ENCODE results near the gene TMEM119.
"Not testable (repeated sequence)": the region's sequence is repeated elsewhere in the genome, so short reads cannot be mapped to it uniquely, and the experiment has no call there.

Gene TMEM119

DNA sequence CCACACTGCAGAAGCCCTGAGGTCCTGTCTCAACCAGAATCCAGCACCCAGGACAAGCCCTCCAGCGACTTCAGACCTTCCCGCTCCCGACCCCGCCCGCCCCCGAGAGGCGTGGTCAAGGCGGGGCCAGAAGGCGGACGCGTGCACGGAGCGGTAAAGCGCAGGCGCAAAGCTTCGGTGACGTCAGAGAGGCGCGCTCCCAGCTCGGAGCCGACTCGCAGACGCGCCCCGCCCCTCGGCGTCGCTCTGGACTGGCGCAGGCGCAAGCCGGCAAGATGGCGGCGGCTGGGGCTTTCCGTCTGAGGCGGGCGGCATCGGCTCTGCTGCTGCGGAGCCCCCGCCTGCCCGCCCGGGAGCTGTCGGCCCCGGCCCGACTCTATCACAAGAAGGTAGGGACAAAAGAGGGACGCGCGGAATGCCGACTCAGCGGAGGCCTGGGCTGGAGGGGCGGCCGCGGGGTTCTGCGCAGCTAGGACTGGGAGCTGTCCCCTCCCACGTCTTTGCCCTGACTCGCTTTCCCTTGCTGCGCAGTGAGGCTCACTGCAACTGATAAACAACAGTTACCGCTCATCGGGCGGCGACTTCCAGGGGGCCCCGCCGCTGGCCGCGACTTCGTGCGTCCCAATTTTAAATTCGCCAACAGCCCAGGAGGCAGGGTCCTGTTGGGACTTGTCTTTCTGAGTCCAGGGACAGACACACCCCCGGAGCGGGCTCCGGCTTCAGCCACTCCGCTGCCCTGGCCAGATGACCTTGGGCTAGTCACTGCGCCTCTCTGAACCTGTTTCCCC is 35.3 kb downstream of the TMEM119 start, which contains the start of gene ISCU:
Gene ISCU (plus strand): TSS at position 249 of the 788 bp plus-strand sequence. CDS start 27 bp downstream, at position 276.
- peak; percentile 98 for DNase-seq

DNA sequence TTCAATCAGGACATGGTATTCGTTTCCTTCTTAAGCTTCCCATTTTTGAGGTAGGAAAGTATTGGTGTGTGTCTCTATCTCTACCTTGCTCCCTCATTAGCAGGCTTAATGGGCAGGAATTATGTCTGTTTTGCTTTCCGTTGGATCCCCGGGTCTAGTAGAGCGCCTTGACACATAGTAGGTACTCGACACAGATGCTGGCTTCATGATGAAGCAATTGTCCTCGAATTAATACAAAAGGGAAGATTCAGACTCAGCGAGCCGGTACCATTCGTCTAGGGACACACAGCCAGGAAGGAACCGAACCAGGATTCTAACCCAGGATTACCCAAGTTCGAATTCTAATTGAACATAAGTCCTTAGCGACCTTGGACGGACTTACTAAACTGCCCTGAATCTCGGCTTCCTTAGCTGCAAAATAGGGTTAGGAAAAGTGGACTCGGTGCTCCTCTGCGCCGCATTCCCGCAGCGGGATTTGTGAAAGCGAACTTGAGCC is 36.0 kb downstream of the TMEM119 start:
- DNase-seq: peak; percentile 51

DNA sequence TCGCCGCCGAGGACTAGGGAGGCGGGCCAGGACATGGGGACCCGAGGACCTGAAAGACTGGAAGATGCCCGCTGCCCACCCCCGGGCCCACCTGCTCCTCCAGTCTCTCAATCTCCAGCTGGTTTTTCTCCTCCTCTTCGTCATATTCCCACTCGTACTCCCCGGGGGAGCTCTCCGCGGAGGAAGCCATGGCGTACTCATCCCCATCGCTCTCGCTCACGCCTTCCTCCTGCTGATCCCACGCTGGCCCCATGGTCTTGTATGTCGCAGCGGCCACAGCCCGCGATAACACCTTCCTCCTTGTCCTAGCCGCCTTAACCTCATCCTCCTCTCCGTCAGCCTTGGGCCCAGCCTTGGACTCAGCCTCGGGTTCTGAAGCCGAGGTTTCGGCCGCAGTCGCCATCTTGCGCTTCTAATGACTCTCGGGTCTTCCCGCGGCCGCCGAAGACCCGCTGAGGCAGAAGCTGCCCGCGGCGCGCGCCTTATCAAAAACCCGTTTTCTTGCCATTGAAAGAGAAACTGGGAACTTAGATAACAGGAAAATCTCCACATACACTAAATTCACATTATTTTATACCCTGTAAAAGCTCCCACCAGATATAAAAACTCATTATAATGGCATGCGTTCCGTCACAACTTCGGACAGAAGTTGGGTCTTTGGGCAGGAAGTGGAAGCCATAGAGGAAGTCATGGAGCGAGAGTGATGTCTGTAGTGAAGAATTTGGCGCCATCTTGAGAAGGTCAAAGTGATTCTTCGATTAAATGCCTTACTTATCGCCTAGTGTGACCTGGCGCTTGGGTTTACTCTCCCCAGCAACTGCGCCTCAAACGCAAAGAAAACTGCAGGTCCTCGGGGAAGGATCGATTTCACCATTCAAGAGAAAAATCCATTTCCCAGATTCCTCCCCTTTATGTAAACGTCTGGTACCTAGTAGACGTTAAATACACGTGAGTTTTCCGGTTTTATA is 36.8 kb downstream of the TMEM119 start, which contains the start of gene SART3:
Gene SART3 (minus strand): TSS at position 422 of the 968 bp plus-strand sequence. CDS start 19 bp downstream, at position 403.
- peak; percentile 91 for DNase-seq

DNA sequence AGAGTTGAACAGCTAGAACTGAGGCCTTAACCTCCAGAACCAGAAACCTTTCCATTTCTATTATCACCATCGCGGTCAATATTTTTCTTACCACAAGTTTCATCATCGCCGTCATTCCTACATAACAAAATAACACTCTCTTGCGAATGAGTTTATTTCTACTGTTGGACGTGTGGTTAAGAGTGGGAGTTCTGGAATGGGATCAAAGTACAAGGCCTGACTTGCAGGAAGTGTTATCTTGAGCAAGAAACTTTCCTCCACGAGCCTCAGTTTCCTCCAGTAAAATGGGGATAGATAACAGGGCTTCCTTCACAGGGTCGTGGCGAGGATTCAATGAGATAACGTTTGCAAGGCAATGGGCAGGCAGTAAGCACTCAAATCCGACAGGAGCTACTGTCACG is 37.6 kb downstream of the TMEM119 start:
- DNase-seq: no peak

DNA sequence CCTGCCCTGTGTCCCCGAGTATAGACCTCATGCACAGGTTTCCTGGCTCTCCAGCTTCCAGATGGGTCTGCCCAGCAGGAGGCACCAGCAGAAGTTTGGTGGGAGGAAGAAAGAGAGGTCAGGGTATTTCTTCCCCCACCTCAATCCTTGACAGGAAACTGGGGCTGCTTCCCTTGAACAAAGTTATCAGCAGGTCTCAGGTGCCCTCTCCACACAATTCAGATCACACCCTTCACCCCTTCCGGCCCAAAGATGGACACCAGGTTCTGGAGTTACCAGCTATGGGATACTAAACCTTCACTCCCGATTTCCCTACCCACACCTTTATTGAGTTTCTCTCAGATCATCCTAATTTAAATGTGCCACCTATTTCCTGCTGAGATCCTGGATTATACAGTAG is 38.1 kb downstream of the TMEM119 start:
- no peak for DNase-seq

DNA sequence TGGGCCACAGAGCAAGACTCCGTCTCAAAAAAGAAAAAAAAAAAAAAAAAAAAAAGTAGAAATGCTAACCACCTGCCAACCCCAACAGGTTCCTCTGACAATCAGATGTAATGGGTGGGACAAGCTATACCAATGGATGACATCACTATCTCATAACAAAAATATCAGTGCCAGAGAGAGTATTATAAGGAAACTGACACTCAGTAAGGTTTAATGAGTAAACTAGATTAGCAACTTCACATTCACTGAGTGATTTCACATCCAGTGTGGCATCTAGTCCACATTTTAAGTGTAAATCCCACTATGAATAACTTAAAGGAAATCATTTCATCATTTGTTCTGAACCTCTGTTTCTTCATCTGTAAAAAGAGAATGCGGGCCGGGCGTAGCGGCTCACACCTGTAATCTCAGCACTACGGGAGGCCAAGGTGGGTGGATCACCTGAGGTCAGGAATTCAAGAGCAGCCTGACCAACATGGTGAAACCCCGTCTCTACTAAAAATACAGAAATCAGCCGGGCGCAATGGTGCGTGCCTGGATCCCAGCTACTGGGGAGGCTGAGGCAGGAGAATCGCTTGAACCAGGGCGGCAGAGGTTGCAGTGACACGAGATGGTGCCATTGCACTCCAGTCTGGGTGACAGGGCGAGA is 38.8 kb downstream of the TMEM119 start:
- no peak for DNase-seq

DNA sequence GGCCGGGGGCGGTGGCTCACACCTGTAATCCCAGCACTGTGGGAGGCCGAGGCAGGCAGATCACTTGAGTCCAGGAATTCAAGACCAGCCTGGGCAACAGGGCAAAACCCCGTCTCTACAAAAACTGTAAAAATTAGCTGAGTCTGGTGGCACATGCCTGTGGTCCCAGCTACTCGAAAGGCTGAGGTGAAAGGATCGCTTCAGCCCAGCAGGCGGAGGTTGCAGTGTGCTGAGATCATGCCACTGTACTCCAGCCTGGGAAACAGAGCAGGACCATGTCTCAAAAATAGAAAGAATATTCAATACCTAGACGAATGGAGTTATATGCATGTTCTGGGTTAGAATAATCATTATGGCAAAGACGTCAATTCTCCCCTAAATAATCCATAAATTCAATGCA is 42.5 kb downstream of the TMEM119 start:
- DNase-seq: not testable (repeated sequence)

DNA sequence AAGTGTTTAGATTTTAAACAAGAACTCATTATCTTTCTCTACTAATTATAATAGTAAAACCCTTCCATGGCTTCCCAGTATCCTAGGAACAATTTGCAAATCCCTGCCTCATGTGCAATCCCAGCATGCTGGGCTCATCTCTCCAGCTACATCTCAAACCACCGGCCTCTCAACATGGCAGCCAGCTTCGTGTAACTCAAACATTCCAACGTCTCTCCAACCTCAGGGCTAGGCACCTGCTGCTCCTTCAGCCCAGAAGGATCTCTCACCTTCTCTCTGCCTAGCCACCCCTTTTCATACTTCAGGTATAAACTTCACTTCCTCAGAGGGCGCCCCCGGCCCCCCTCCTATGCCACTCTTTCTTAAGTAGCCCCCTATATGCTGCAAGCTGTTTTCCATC is 44.1 kb downstream of the TMEM119 start:
- DNase-seq: no peak

DNA sequence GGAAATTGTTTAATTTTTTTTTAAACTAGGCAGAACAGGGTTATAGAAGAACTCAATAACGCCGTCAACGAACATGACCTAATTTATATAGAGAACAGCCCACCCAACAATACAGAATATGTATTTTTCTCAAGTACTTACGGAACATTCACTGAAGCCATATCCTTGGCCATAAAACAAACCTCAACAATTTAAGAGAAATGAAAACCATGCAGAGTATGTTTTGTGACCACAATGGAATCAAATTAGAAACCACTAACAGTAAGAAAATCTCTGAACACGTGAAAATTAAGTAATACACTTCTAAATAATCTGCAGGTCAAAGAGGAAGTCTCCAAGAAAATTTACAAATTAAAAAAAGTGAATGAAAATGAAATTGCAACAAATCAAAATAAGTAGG is 46.3 kb downstream of the TMEM119 start:
- DNase-seq: no peak

DNA sequence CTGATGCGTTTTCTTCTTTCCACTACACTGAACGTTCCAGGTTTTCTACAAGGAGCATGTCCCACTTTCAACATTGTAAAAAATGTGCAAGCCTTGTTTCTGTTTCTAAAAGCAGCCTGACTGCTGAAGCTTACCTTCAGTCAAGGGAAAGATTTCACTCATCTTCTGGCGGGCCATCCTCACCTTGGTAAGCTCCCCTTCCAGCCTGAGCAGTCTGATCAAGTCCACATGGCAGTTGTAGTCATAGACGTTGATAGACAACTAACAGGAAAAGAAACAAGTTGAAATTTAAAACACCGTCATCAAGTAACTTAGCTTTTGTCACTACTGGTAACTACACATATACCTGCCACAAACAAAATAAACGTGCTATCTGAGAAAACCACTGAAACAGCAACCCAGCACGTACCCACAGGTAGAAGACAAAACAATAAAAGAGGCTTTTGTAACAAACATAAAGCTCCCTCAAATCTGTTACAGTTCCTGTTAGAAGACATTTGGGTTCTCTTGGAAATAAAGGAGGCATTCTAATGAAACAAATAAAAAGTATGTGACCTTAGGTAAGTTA is 48.8 kb downstream of the TMEM119 start:
- DNase-seq: no peak

DNA sequence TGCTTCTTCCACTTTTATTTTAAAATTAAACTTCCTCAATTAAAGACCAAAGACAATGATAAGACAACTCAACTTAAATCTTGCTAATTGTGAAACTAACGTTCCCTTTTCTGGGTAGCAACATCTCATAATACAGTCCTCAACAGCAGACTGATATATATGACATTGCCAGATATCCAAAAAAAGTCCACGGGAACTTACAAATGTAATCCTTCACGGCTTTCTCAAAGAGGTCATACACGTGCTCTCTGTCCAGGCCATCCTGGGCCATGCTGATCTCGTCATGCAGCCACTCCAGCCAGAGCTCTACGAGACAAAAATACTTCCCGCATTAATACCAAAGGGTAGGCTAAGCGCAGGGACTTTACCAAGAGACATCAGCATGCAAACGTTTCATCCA is 50.2 kb downstream of the TMEM119 start:
- no peak for DNase-seq

DNA sequence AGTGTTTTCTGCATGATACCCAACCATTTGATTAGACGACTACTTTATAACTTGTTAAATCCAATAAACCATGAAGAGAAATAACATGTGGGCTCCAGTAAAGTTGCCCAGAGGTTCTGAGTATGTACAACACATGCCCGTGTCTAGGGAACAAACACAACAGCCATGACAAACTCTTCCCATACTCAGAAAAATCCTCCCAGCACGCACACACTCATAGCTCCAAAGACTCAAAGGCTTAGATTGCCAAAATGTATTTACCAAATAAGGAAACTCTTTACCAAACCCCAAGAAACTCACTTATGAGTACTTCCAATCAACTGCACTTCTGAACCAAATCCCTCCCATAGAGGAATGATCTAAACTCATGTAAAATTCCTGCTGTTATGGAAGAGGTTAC is 54.2 kb downstream of the TMEM119 start:
- DNase-seq: no peak

DNA sequence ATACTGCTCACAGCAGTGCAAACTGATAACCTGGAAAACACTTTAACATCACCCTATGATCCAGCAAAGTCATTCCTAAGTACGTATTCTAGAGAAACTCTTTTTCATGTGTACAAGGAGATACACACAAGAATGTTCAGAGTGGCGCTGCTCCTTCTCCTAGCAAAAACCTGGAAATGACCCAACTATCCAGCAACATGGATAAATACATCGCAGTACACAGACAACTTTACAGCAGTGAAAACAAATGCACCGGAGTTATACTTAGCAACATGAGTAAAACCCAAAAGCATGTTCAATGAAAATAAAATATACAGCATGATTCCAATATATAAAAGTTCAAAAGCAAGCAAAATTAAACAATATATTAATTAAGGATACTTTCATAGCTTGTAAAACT is 55.6 kb downstream of the TMEM119 start:
- DNase-seq: no peak
